ENCODE measurements around the gene NAPSA.

Gene NAPSA

GRCh38 chr19:50377517-50377916 lies 12.1 kb upstream of the NAPSA start:
- peaks cover 50 to 52% of the 10 kb centered on the region in 2 experiments for H3K36me3 ChIP-seq (ENCODE audit: control insufficient read depth in 1 of 2, insufficient read depth in 2 of 2, low read length in 2 of 2)
- H3K4me2 ChIP-seq (ENCODE audit: low read length) = no peak overlapping the region
- no peak overlapping the region for H4K12ac ChIP-seq (ENCODE audit: low read depth, low read length)
- H3K23ac ChIP-seq (ENCODE audit: low read length) = no peak overlapping the region
- H2AFZ ChIP-seq (ENCODE audit: insufficient read depth, low read length, poor library complexity) = no peak overlapping the region
- H2BK12ac ChIP-seq (ENCODE audit: low read length) = no peak overlapping the region
- H3K18ac ChIP-seq (ENCODE audit: low read length) = no peak overlapping the region
- no peak overlapping the region for H3K4me3 ChIP-seq (ENCODE audit: low read depth, low read length)
- no peak for DNase-seq
- H3K9ac ChIP-seq (ENCODE audit: low read length) = no peak overlapping the region
- no peak overlapping the region for H4K91ac ChIP-seq (ENCODE audit: low read depth, low read length)
- H2BK120ac ChIP-seq (ENCODE audit: insufficient read depth, low read length, poor library complexity) = no peak overlapping the region
- H3K79me2 ChIP-seq (ENCODE audit: control insufficient read depth, insufficient read depth, low read length, poor library complexity) = peaks cover 3% of the 10 kb centered on the region
- H2BK5ac ChIP-seq (ENCODE audit: low read depth, low read length, poor library complexity) = no peak overlapping the region
- H3K79me1 ChIP-seq (ENCODE audit: low read length) = peaks cover 3% of the 10 kb centered on the region
- no peak overlapping the region for H3K4ac ChIP-seq (ENCODE audit: low read depth, low read length)
- H3K4me1 ChIP-seq (ENCODE audit: control insufficient read depth in 1 of 2, insufficient read depth in 2 of 2, low read length in 2 of 2) = no peaks in the 10 kb centered on the region
- H3K9me3 ChIP-seq (ENCODE audit: insufficient read depth, low read depth, low read length) = no peaks in the 10 kb centered on the region
- no peak overlapping the region for H3K27ac ChIP-seq (ENCODE audit: low read depth, low read length)
- H2AK5ac ChIP-seq (ENCODE audit: low read length) = no peak overlapping the region
- no peak overlapping the region for H4K8ac ChIP-seq (ENCODE audit: low read depth, low read length)
- no peaks in the 10 kb centered on the region for H3K27me3 ChIP-seq (ENCODE audit: insufficient read depth, low read length)
- no CpG with 5 or more reads among the region's 9 CpGs for WGBS (ENCODE audit: extremely low coverage, insufficient coverage, insufficient read length)
- H3K14ac ChIP-seq (ENCODE audit: low read length) = no peak overlapping the region

- Histone ChIP-seq H2BK5ac (ENCODE audit: low read depth, low read length, poor library complexity) (no peak overlapping the region), H3K14ac (ENCODE audit: low read length) (no peak overlapping the region), H3K36me3 (ENCODE audit: control insufficient read depth in 1 of 2, insufficient read depth in 2 of 2, low read length in 2 of 2) (peaks cover 46 to 47% of the 10 kb centered on the region in 2 experiments), H3K79me2 (ENCODE audit: control insufficient read depth, insufficient read depth, low read length, poor library complexity) (peaks cover 3% of the 10 kb centered on the region), H4K8ac (ENCODE audit: low read depth, low read length) (no peak overlapping the region), H2AFZ (ENCODE audit: insufficient read depth, low read length, poor library complexity) (no peak overlapping the region), H2BK12ac (ENCODE audit: low read length) (no peak overlapping the region), H4K91ac (ENCODE audit: low read depth, low read length) (no peak overlapping the region), H2BK120ac (ENCODE audit: insufficient read depth, low read length, poor library complexity) (no peak overlapping the region), H2AK5ac (ENCODE audit: low read length) (no peak overlapping the region), H3K18ac (ENCODE audit: low read length) (no peak overlapping the region), H3K4me3 (ENCODE audit: low read depth, low read length) (no peak overlapping the region), H3K4ac (ENCODE audit: low read depth, low read length) (no peak overlapping the region), H3K23ac (ENCODE audit: low read length) (no peak overlapping the region), H3K4me2 (ENCODE audit: low read length) (no peak overlapping the region), H4K12ac (ENCODE audit: low read depth, low read length) (no peak overlapping the region), H3K9ac (ENCODE audit: low read length) (no peak overlapping the region), H3K27me3 (ENCODE audit: insufficient read depth, low read length) (no peaks in the 10 kb centered on the region), H3K4me1 (ENCODE audit: control insufficient read depth in 1 of 2, insufficient read depth in 2 of 2, low read length in 2 of 2) (no peaks in the 10 kb centered on the region), H3K79me1 (ENCODE audit: low read length) (peaks cover 3% of the 10 kb centered on the region), H3K9me3 (ENCODE audit: insufficient read depth, low read depth, low read length) (no peaks in the 10 kb centered on the region), H3K27ac (ENCODE audit: low read depth, low read length) (no peak overlapping the region)
- peak in 1 of 2 donors; percentile 34 for DNase-seq
- WGBS (ENCODE audit: extremely low coverage, insufficient coverage, insufficient read length) = no CpG with 5 or more reads among the region's 7 CpGs
Measured at GRCh38 chr19:50377051-50377461, 11.6 kb upstream of the NAPSA start.

- H3K79me1 ChIP-seq (ENCODE audit: low read length) = peaks cover 3% of the 10 kb centered on the region
- H3K9me3 ChIP-seq (ENCODE audit: insufficient read depth, low read depth, low read length) = no peaks in the 10 kb centered on the region
- H3K18ac ChIP-seq (ENCODE audit: low read length) = peak within 1 kb of the TSS; percentile 90
- H2BK5ac ChIP-seq (ENCODE audit: low read depth, low read length, poor library complexity) = peak within 1 kb of the TSS; percentile 83
- peak within 1 kb of the TSS; percentile 75 for H3K4ac ChIP-seq (ENCODE audit: low read depth, low read length)
- H3K23ac ChIP-seq (ENCODE audit: low read length) = no peak within 1 kb of the TSS
- peaks cover 3% of the 10 kb centered on the region for H3K79me2 ChIP-seq (ENCODE audit: control insufficient read depth, insufficient read depth, low read length, poor library complexity)
- peak within 1 kb of the TSS; percentile 94 for H2BK120ac ChIP-seq (ENCODE audit: insufficient read depth, low read length, poor library complexity)
- H2AFZ ChIP-seq (ENCODE audit: insufficient read depth, low read length, poor library complexity) = peak within 1 kb of the TSS; percentile 84
- no peaks in the 10 kb centered on the region for H3K27me3 ChIP-seq (ENCODE audit: insufficient read depth, low read length)
- WGBS (ENCODE audit: extremely low coverage, insufficient coverage, insufficient read length) = no CpG with 5 or more reads among the region's 67 CpGs
- H2BK12ac ChIP-seq (ENCODE audit: low read length) = no peak within 1 kb of the TSS
- no peaks in the 10 kb centered on the region for H3K4me1 ChIP-seq (ENCODE audit: control insufficient read depth in 1 of 2, insufficient read depth in 2 of 2, low read length in 2 of 2)
- peak; percentile 97 to 99 for DNase-seq
- H4K91ac ChIP-seq (ENCODE audit: low read depth, low read length) = peak within 1 kb of the TSS; percentile 96
- peaks cover 39 to 41% of the 10 kb centered on the region in 2 experiments for H3K36me3 ChIP-seq (ENCODE audit: control insufficient read depth in 1 of 2, insufficient read depth in 2 of 2, low read length in 2 of 2)
- H3K4me3 ChIP-seq (ENCODE audit: low read depth, low read length) = peak within 1 kb of the TSS; percentile 83
- H4K8ac ChIP-seq (ENCODE audit: low read depth, low read length) = peak within 1 kb of the TSS; percentile 98
- H4K12ac ChIP-seq (ENCODE audit: low read depth, low read length) = peak within 1 kb of the TSS; percentile 96
- H3K27ac ChIP-seq (ENCODE audit: low read depth, low read length) = peak within 1 kb of the TSS; percentile 89
- peak within 1 kb of the TSS; percentile 72 for H3K4me2 ChIP-seq (ENCODE audit: low read length)
- peak within 1 kb of the TSS; percentile 93 for H3K14ac ChIP-seq (ENCODE audit: low read length)
- peak within 1 kb of the TSS; percentile 70 for H3K9ac ChIP-seq (ENCODE audit: low read length)
- peak within 1 kb of the TSS; percentile 39 for H2AK5ac ChIP-seq (ENCODE audit: low read length)
Measured at GRCh38 chr19:50376166-50377050, 11.0 kb upstream of the NAPSA start, which contains the start of gene NR1H2. Gene NR1H2 (plus strand): TSS chr19:50376457. CDS start chr19:50377606, 1,149 bp downstream.

- no peaks in the 10 kb centered on the region for H3K9me3 ChIP-seq (ENCODE audit: insufficient read depth, low read depth, low read length)
- H3K4me3 ChIP-seq (ENCODE audit: low read depth, low read length) = no peak overlapping the region
- peaks cover 6% of the 10 kb centered on the region for H3K79me1 ChIP-seq (ENCODE audit: low read length)
- H2BK120ac ChIP-seq (ENCODE audit: insufficient read depth, low read length, poor library complexity) = no peak overlapping the region
- H3K4me1 ChIP-seq (ENCODE audit: control insufficient read depth in 1 of 2, insufficient read depth in 2 of 2, low read length in 2 of 2) = no peaks in the 10 kb centered on the region
- H2BK5ac ChIP-seq (ENCODE audit: low read depth, low read length, poor library complexity) = no peak overlapping the region
- no peaks in the 10 kb centered on the region for H3K36me3 ChIP-seq (ENCODE audit: control insufficient read depth in 1 of 2, insufficient read depth in 2 of 2, low read length in 2 of 2)
- no peak overlapping the region for H3K14ac ChIP-seq (ENCODE audit: low read length)
- peaks cover 4% of the 10 kb centered on the region for H3K79me2 ChIP-seq (ENCODE audit: control insufficient read depth, insufficient read depth, low read length, poor library complexity)
- no peak overlapping the region for H3K18ac ChIP-seq (ENCODE audit: low read length)
- peak in 1 of 2 donors; percentile 62 for DNase-seq
- H2BK12ac ChIP-seq (ENCODE audit: low read length) = no peak overlapping the region
- H3K23ac ChIP-seq (ENCODE audit: low read length) = no peak overlapping the region
- H3K4me2 ChIP-seq (ENCODE audit: low read length) = no peak overlapping the region
- no CpG with 5 or more reads among the region's 10 CpGs for WGBS (ENCODE audit: extremely low coverage, insufficient coverage, insufficient read length)
- H4K12ac ChIP-seq (ENCODE audit: low read depth, low read length) = no peak overlapping the region
- no peak overlapping the region for H3K4ac ChIP-seq (ENCODE audit: low read depth, low read length)
- no peak overlapping the region for H3K27ac ChIP-seq (ENCODE audit: low read depth, low read length)
- no peak overlapping the region for H3K9ac ChIP-seq (ENCODE audit: low read length)
- no peak overlapping the region for H4K8ac ChIP-seq (ENCODE audit: low read depth, low read length)
- H2AK5ac ChIP-seq (ENCODE audit: low read length) = no peak overlapping the region
- no peaks in the 10 kb centered on the region for H3K27me3 ChIP-seq (ENCODE audit: insufficient read depth, low read length)
- H2AFZ ChIP-seq (ENCODE audit: insufficient read depth, low read length, poor library complexity) = no peak overlapping the region
- H4K91ac ChIP-seq (ENCODE audit: low read depth, low read length) = no peak overlapping the region
Measured at GRCh38 chr19:50371914-50372475, 6.6 kb upstream of the NAPSA start.

Measured in trophoblast cell (in vitro differentiated cells and primary cell).